ENCODE measurements around the gene TTC12. TPM values are rescaled to one million over a fixed set of nuclear protein-coding genes. Genes with fewer than 3 reads are reported as not detected.

Gene TTC12
- total and polyA plus RNA-seq, 2 of the 4 experiments (the other 2 are of a cell fraction), result 10.0 to 14.7 TPM

GRCh38 chr11:113370634-113371033, 56.3 kb downstream of the TTC12 start:
- Histone ChIP-seq H3K9ac (ENCODE audit: low read depth, low read length) (no peak overlapping the region), H4K8ac (ENCODE audit: low read depth in 2 of 2, low read length in 2 of 2) (no peak overlapping the region), H2BK20ac (ENCODE audit: low read depth, low read length) (no peak overlapping the region), H3K4me2 (ENCODE audit: low read depth, low read length) (no peak overlapping the region), H3K27me3 (ENCODE audit: control insufficient read depth, insufficient read depth, low read length) (no peaks in the 10 kb centered on the region), H3K4me1 (ENCODE audit: control insufficient read depth, insufficient read depth, low read length) (no peaks in the 10 kb centered on the region), H4K5ac (ENCODE audit: low read depth, low read length) (no peak overlapping the region), H2BK15ac (ENCODE audit: low read depth, low read length) (no peak overlapping the region), H3K23ac (ENCODE audit: low read depth, low read length) (no peak overlapping the region), H2AK9ac (replicated peaks; ENCODE audit: low read depth, low read length, poor library complexity) (no peak overlapping the region), H3K9me3 (ENCODE audit: control insufficient read depth, insufficient read depth, low read length) (no peaks in the 10 kb centered on the region), H3K14ac (replicated peaks; ENCODE audit: low read depth, low read length) (no peak overlapping the region), H2AFZ (replicated peaks; ENCODE audit: low read length, poor library complexity) (no peak overlapping the region), H2BK5ac (ENCODE audit: low read depth, low read length, poor library complexity, severe bottlenecking) (no peak overlapping the region), H4K91ac (ENCODE audit: insufficient read depth, low read depth, low read length) (no peak overlapping the region), H3K4me3 (ENCODE audit: insufficient read depth, low read depth, low read length) (no peak overlapping the region), H3K36me3 (ENCODE audit: control insufficient read depth, insufficient read depth, low read length) (no peaks in the 10 kb centered on the region), H4K20me1 (ENCODE audit: insufficient read depth, low read length) (no peaks in the 10 kb centered on the region), H3K9me1 (ENCODE audit: insufficient read depth, low read length) (no peaks in the 10 kb centered on the region), H3K56ac (ENCODE audit: extremely low read depth, insufficient read depth, low read length) (no peak overlapping the region), H3K27ac (ENCODE audit: insufficient read depth, low read length) (no peak overlapping the region), H3K18ac (ENCODE audit: low read depth, low read length) (no peak overlapping the region), H2AK5ac (ENCODE audit: low read depth, low read length) (no peak overlapping the region), H3K79me1 (ENCODE audit: low read depth in 1 of 2, low read length in 2 of 2) (no peaks in the 10 kb centered on the region), H2BK120ac (ENCODE audit: low read depth, low read length) (no peak overlapping the region), H3K4ac (ENCODE audit: low read depth, low read length) (no peak overlapping the region)
- intact Hi-C loops (cut with micrococcal nuclease), result no loop called here
- BruUV-seq (replicated peaks), result no TSS peak
- no CpG with 5 or more reads among the region's 5 CpGs for WGBS, 2 experiments (ENCODE audit: extremely low coverage in 2 of 2, insufficient read length in 1 of 2)
- CTCF ChIA-PET, result no interaction called here
- POLR2A ChIA-PET (ENCODE audit: unreplicated experiment), result no interaction called here
- ATAC-seq (ENCODE audit: low read depth), result peak; percentile 28; the same call in 1 of the 2 replicates
- TF ChIP-seq RCOR1 (IDR thresholded peaks at IDR 0.05; ENCODE audit: insufficient replicate concordance, low read length) (no peak), FOS (IDR thresholded peaks at IDR 0.05; ENCODE audit: low read depth, low read length) (no peak), RAD21 (IDR thresholded peaks at IDR 0.05; ENCODE audit: low read length) (no peak), CHD1 (IDR thresholded peaks at IDR 0.05; ENCODE audit: low read depth, low read length) (no peak), RFX5 (IDR thresholded peaks at IDR 0.05; ENCODE audit: low read depth, low read length) (no peak), CEBPB (IDR thresholded peaks at IDR 0.05; ENCODE audit: low read depth, low read length) (no peak), SMC3 (IDR thresholded peaks at IDR 0.05; ENCODE audit: low read depth, low read length) (no peak), USF2 (IDR thresholded peaks at IDR 0.05; ENCODE audit: low read depth, low read length) (no peak)
- TF ChIP-seq, protein P1, sequence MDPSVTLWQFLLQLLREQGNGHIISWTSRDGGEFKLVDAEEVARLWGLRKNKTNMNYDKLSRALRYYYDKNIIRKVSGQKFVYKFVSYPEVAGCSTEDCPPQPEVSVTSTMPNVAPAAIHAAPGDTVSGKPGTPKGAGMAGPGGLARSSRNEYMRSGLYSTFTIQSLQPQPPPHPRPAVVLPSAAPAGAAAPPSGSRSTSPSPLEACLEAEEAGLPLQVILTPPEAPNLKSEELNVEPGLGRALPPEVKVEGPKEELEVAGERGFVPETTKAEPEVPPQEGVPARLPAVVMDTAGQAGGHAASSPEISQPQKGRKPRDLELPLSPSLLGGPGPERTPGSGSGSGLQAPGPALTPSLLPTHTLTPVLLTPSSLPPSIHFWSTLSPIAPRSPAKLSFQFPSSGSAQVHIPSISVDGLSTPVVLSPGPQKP (IDR thresholded peaks at IDR 0.05; ENCODE audit: borderline replicate concordance, low read depth, low read length), result no peak
- TF ChIP-seq, protein P2, sequence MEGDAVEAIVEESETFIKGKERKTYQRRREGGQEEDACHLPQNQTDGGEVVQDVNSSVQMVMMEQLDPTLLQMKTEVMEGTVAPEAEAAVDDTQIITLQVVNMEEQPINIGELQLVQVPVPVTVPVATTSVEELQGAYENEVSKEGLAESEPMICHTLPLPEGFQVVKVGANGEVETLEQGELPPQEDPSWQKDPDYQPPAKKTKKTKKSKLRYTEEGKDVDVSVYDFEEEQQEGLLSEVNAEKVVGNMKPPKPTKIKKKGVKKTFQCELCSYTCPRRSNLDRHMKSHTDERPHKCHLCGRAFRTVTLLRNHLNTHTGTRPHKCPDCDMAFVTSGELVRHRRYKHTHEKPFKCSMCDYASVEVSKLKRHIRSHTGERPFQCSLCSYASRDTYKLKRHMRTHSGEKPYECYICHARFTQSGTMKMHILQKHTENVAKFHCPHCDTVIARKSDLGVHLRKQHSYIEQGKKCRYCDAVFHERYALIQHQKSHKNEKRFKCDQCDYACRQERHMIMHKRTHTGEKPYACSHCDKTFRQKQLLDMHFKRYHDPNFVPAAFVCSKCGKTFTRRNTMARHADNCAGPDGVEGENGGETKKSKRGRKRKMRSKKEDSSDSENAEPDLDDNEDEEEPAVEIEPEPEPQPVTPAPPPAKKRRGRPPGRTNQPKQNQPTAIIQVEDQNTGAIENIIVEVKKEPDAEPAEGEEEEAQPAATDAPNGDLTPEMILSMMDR (conservative IDR thresholded peaks at IDR 0.05; ENCODE audit: low read depth, low read length), result no peak
- dilution Hi-C loops (cut with HindIII; ENCODE audit: low sequenced_read_pairs, unreplicated experiment), result no loop called here
- DNase-seq, result no peak
- in situ Hi-C loops (cut with MboI; ENCODE audit: low sequenced_read_pairs), result no loop called here

Measured in IMR-90 (cell line).